K562 (cell line): ENCODE results near the gene TMEM151A. TPM values are rescaled to one million over a fixed set of nuclear protein-coding genes. Genes with fewer than 3 reads are reported as not detected.

ENCODE experiments used
- ARID4B ChIP-seq: sonication (generic); formaldehyde crosslinking; IDR thresholded peaks from 2 replicates; pipeline ENCODE4 v1.8.0; 2022; ENCODE audit warnings: mild to moderate bottlenecking, missing genetic modification reagents
- CEBPB ChIP-seq: fragments of 450-650 bp; IDR thresholded peaks from 2 replicates; pipeline ENCODE4 v1.6.1; 2016; ENCODE audit warnings: missing genetic modification characterization, missing compliant biosample characterization
- HLTF ChIP-seq: fragments of 450-650 bp; IDR thresholded peaks from 2 replicates; pipeline ENCODE4 v1.6.1; 2016
- NR4A1 ChIP-seq, 2 experiments: fragments of 250-450 bp in 1 of 2; fragments of 450-650 bp in 1 of 2; sonication (Bioruptor Pico) in 1 of 2; IDR thresholded peaks; 2 replicates each; pipeline versions ENCODE4 v1.4.0 to v1.6.1; 2016 to 2020; ENCODE audit warnings: mild to moderate bottlenecking in 2 of 2, missing compliant biosample characterization in 1 of 2, missing genetic modification characterization in 1 of 2, moderate library complexity in 1 of 2
- PHF20 ChIP-seq: fragments of 450-650 bp; IDR thresholded peaks from 2 replicates; pipeline ENCODE4 v1.6.1; 2018; ENCODE audit not compliant: partially characterized antibody
- SRSF9 ChIP-seq: fragments of 200-400 bp; formaldehyde crosslinking; IDR thresholded peaks from 2 replicates; pipeline ENCODE4 v1.6.1; 2017; ENCODE audit warnings: low read depth, low read length, borderline replicate concordance
- ZBTB7A ChIP-seq: IDR thresholded peaks from 2 replicates; pipeline ENCODE4 v1.6.1; 2011; ENCODE audit warnings: low read depth, mild to moderate bottlenecking, low read length, moderate library complexity, borderline replicate concordance; ENCODE audit not compliant: control insufficient read depth
- ZNF140 ChIP-seq: fragments of 250-450 bp; sonication (Bioruptor Pico); IDR thresholded peaks from 2 replicates; pipeline ENCODE4 v1.8.0; 2021; ENCODE audit warnings: moderate library complexity, mild to moderate bottlenecking, inconsistent platforms
- ZNF232 ChIP-seq: sonication (generic); formaldehyde crosslinking; IDR thresholded peaks from 2 replicates; pipeline ENCODE4 v1.8.0; 2022; ENCODE audit warnings: mild to moderate bottlenecking, missing genetic modification reagents
- ZZZ3 ChIP-seq: fragments of 450-650 bp; IDR thresholded peaks from 2 replicates; pipeline ENCODE4 v1.6.1; 2016; ENCODE audit warnings: antibody characterized with exemption, mild to moderate bottlenecking, moderate library complexity
- polyA plus RNA-seq, 8 experiments: library from polyadenylated mRNA; depleted of rRNA in 4 of 8; stranded (reverse) in 5 of 8; unstranded in 3 of 8; fragments of >200 nt; fragmentation: Nextera tagmentation in 2 of 8; fragmentation: Illumina TruSeq in 1 of 8; extraction: Ambion mirVana in 2 of 8; extraction: Trizol in 1 of 8; gene quantifications; 2 replicates each; pipeline versions ENCODE4 v1.2.1 to v1.2.3, GENCODE V29; 2011 to 2014; ENCODE audit warnings: inconsistent platforms in 1 of 8, missing spikeins in 1 of 8
- total RNA-seq, 7 experiments: library from RNA; depleted of rRNA in 6 of 7; stranded (reverse); fragments of >200 nt in 6 of 7; fragmentation: Illumina TruSeq in 2 of 7; extraction: Trizol in 2 of 7; gene quantifications; 2 replicates each; pipeline versions ENCODE4 v1.2.1 to v1.2.3, GENCODE V29; 2011 to 2021; ENCODE audit warnings: low replicate concordance in 1 of 7
- TF ChIP-seq, protein P1 (sequence below), 2 experiments: IDR thresholded peaks in 1 of 2; conservative IDR thresholded peaks in 1 of 2; 2 replicates each; pipeline ENCODE4 v1.6.1; 2016; ENCODE audit warnings: low read depth in 2 of 2, mild to moderate bottlenecking in 1 of 2, missing compliant biosample characterization in 1 of 2, missing genetic modification characterization in 1 of 2, moderate library complexity in 1 of 2
- TF ChIP-seq, protein P2 (sequence below): sonication (generic); formaldehyde crosslinking; IDR thresholded peaks from 2 replicates; pipeline ENCODE4 v1.4.0; 2020; ENCODE audit warnings: mild to moderate bottlenecking, missing genetic modification reagents
- TF ChIP-seq, protein P3 (sequence below): fragments of 450-650 bp; IDR thresholded peaks from 2 replicates; pipeline ENCODE4 v1.7.1; 2018; ENCODE audit warnings: mild to moderate bottlenecking, low read depth; ENCODE audit not compliant: partially characterized antibody
- TF ChIP-seq, protein P4 (sequence below): fragments of 250-450 bp; sonication (Bioruptor Pico); IDR thresholded peaks from 2 replicates; pipeline ENCODE4 v1.8.0; 2021; ENCODE audit warnings: moderate library complexity, mild to moderate bottlenecking, inconsistent platforms

Gene TMEM151A
- total and polyA plus RNA-seq, 9 of the 15 experiments (the other 6 are each of a cell fraction or from before 2014, with no cell fraction given), result not detected

DNA sequence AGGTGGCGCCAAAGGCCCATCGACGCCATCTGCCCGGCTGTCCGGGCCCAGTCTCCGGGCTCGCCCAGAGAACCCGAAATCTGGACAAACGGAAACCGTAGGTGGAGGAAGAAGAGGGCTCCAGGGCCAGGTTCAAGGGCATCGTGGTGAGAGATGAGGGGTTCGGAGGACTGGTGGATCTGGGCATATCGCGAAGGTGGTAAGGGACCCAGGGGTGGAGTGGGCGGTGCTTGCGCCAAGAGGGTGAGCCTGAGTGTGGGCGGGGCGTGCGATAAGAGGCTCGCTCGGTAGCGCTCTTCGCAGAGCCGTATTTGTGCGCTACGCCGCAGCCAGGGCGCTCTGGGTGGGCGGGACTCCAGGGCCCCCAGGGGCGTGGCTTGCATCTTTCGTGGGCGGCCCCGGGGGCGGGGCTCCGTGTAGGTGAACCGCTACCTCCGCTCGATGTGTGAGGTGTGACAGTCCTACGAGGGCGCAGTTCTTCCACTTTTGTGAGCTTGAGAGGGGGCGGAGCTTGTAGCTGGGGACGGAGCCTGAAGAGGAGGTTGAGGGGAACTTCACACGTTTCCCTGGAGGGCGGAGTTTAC lies 20.4 kb downstream of the TMEM151A start (continued):
- TF ChIP-seq, protein P1, sequence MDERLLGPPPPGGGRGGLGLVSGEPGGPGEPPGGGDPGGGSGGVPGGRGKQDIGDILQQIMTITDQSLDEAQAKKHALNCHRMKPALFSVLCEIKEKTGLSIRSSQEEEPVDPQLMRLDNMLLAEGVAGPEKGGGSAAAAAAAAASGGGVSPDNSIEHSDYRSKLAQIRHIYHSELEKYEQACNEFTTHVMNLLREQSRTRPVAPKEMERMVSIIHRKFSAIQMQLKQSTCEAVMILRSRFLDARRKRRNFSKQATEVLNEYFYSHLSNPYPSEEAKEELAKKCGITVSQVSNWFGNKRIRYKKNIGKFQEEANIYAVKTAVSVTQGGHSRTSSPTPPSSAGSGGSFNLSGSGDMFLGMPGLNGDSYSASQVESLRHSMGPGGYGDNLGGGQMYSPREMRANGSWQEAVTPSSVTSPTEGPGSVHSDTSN (CRISPR knock-in tag; IDR thresholded peaks at IDR 0.05; ENCODE audit: low read depth), result no peak
- TF ChIP-seq, protein P1 (tag; conservative IDR thresholded peaks at IDR 0.05; ENCODE audit: low read depth), result no peak
- TF ChIP-seq NR4A1 (CRISPR knock-in tag; IDR thresholded peaks at IDR 0.05), result no peak
- peak; percentile 55; the same call in 1 of the 2 replicates for TF ChIP-seq NR4A1 (tag; IDR thresholded peaks at IDR 0.05)
- TF ChIP-seq, protein P2, sequence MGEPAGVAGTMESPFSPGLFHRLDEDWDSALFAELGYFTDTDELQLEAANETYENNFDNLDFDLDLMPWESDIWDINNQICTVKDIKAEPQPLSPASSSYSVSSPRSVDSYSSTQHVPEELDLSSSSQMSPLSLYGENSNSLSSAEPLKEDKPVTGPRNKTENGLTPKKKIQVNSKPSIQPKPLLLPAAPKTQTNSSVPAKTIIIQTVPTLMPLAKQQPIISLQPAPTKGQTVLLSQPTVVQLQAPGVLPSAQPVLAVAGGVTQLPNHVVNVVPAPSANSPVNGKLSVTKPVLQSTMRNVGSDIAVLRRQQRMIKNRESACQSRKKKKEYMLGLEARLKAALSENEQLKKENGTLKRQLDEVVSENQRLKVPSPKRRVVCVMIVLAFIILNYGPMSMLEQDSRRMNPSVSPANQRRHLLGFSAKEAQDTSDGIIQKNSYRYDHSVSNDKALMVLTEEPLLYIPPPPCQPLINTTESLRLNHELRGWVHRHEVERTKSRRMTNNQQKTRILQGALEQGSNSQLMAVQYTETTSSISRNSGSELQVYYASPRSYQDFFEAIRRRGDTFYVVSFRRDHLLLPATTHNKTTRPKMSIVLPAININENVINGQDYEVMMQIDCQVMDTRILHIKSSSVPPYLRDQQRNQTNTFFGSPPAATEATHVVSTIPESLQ (CRISPR knock-in tag), result peak; percentile 52; the same call in 1 of the 2 replicates
- peak; percentile 86 for TF ChIP-seq HLTF
- peak; percentile 72; the same call in 1 of the 2 replicates for TF ChIP-seq ZBTB7A
- peak; percentile 67; the same call in 1 of the 2 replicates for TF ChIP-seq ARID4B (CRISPR knock-in tag)
- TF ChIP-seq, protein P3, sequence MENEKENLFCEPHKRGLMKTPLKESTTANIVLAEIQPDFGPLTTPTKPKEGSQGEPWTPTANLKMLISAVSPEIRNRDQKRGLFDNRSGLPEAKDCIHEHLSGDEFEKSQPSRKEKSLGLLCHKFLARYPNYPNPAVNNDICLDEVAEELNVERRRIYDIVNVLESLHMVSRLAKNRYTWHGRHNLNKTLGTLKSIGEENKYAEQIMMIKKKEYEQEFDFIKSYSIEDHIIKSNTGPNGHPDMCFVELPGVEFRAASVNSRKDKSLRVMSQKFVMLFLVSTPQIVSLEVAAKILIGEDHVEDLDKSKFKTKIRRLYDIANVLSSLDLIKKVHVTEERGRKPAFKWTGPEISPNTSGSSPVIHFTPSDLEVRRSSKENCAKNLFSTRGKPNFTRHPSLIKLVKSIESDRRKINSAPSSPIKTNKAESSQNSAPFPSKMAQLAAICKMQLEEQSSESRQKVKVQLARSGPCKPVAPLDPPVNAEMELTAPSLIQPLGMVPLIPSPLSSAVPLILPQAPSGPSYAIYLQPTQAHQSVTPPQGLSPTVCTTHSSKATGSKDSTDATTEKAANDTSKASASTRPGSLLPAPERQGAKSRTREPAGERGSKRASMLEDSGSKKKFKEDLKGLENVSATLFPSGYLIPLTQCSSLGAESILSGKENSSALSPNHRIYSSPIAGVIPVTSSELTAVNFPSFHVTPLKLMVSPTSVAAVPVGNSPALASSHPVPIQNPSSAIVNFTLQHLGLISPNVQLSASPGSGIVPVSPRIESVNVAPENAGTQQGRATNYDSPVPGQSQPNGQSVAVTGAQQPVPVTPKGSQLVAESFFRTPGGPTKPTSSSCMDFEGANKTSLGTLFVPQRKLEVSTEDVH, result peak; percentile 57
- TF ChIP-seq CEBPB (tag), result no peak
- TF ChIP-seq PHF20, result peak; percentile 67
- no peak for TF ChIP-seq ZNF140
- no peak for TF ChIP-seq ZNF232 (CRISPR knock-in tag)
- TF ChIP-seq ZZZ3, result no peak
- TF ChIP-seq SRSF9, result no peak
- TF ChIP-seq, protein P4, sequence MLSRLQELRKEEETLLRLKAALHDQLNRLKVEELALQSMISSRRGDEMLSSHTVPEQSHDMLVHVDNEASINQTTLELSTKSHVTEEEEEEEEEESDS (CRISPR knock-in tag), result no peak
